Activated effector memory CD4-positive, alpha-beta T cell treated with anti-CD3 and anti-CD28 coated beads, Interleukin-2, amount 50 U/mL, for 16 hours (primary cell): ENCODE data around the gene COMMD2.

Experiments
- DNase-seq: peaks from one replicate; pipeline ENCODE4 v3.0.0-alpha.2; 2020

The COMMD2 gene

GRCh38 chr3:149752051-149752787 is at the start of gene COMMD2:
Gene COMMD2 (minus strand): TSS chr3:149752489. CDS start chr3:149752444, 45 bp downstream.
- peak; percentile 90 for DNase-seq

GRCh38 chr3:149801639-149802038 is 49.4 kb upstream of the COMMD2 start:
- no peak for DNase-seq

- DNase-seq: no peak
These were observed 48.9 kb upstream of the COMMD2 start for GRCh38 chr3:149801195-149801594.

GRCh38 chr3:149800693-149801092 is 48.4 kb upstream of the COMMD2 start:
- no peak for DNase-seq

GRCh38 chr3:149796026-149796425 is 43.7 kb upstream of the COMMD2 start:
- no peak for DNase-seq

- DNase-seq: no peak
These were observed 40.4 kb upstream of the COMMD2 start, which contains the start of gene ANKUB1 for GRCh38 chr3:149792452-149793270. Gene ANKUB1 (minus strand): TSS chr3:149792554. CDS start chr3:149792366, 188 bp downstream.

- no peak for DNase-seq
These were observed 38.4 kb upstream of the COMMD2 start for GRCh38 chr3:149790698-149791097.

GRCh38 chr3:149790268-149790667 is 38.0 kb upstream of the COMMD2 start:
- no peak for DNase-seq

GRCh38 chr3:149784064-149784704 is 31.9 kb upstream of the COMMD2 start:
- no peak for DNase-seq

- no peak for DNase-seq
These were observed 31.3 kb upstream of the COMMD2 start for GRCh38 chr3:149783576-149783975.

GRCh38 chr3:149781741-149782140 is 29.5 kb upstream of the COMMD2 start:
- DNase-seq: no peak

- DNase-seq: no peak
These were observed 28.9 kb upstream of the COMMD2 start for GRCh38 chr3:149781211-149781610.

GRCh38 chr3:149777414-149778214 is 25.3 kb upstream of the COMMD2 start:
- no peak for DNase-seq

GRCh38 chr3:149776170-149776569 is 23.9 kb upstream of the COMMD2 start:
- DNase-seq: no peak

GRCh38 chr3:149772861-149773260 is 20.6 kb upstream of the COMMD2 start:
- no peak for DNase-seq

- peak; percentile 67 for DNase-seq
These were observed 19.5 kb upstream of the COMMD2 start for GRCh38 chr3:149771652-149772271.

- DNase-seq: no peak
These were observed 18.0 kb upstream of the COMMD2 start for GRCh38 chr3:149770246-149770645.

GRCh38 chr3:149768704-149769103 is 16.4 kb upstream of the COMMD2 start:
- no peak for DNase-seq

GRCh38 chr3:149767720-149768119 is 15.4 kb upstream of the COMMD2 start:
- no peak for DNase-seq

- DNase-seq: no peak
These were observed 13.6 kb upstream of the COMMD2 start for GRCh38 chr3:149765762-149766334.

GRCh38 chr3:149764302-149764701 is 12.0 kb upstream of the COMMD2 start:
- DNase-seq: no peak
